NCI-H1930 (cell line): ENCODE results near the gene TTL.
"Not testable (repeated sequence)": the region's sequence is repeated elsewhere in the genome, so short reads cannot be mapped to it uniquely, and the experiment has no call there.

ENCODE experiments used
- DNase-seq, 2 experiments: peaks; one replicate each; lab custom pipeline; 2025; lab: John Stamatoyannopoulos, UW

TTL gene

DNA sequence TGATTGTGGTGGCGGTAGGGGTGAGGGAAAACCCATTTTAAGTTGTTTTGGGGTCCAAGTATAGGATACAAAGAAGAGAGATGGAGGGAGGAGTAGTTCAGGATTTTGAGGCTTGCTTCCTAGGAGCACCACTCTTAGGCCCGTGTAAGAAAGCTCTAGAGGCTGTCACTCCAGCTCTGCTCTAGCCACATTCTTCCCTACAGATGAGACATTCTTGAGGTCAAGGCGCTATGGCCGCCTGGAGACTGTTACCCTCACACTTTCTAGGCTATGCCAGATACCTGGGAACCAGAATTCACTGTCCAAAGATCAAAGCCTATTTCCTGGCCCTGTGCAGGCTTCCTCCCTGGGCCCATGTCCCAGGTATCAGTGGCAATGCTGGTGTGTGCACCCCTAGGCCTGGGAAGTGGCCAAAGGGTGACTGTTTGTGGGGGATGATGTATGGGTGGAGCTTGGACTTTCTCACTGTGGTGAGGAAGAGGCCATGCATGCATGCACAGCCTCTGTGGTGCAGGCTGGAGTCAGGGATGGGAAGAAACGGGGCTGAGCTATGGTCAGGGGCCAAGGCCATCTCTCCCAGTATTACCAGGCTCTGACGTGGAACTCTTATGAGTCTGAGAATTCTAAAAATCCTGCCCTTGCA, 7.0 kb upstream of the TTL start:
- no peak for DNase-seq

DNA sequence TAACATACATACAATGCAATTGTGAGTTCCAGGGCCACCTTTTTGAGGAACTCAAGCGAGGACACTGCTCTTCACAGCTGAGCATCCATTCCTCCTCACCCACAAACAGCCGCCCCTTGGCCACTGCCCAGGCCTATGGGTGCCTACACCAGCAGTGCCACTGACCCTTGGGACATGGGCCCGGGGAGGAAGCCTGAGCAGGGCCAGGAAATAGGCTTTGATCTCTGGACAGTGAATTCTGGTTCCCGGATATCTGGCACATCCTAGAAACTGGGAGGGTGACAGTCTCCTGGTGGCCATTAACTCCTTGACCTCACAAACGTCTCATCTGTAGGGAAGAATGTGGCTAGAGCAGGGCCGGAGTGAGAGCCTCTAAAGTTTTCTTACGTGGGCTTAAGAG, 5.5 kb upstream of the TTL start:
- no peak for DNase-seq

- peak; percentile 31 to 50 for DNase-seq
Observed at GRCh38 chr2:112480530-112481049, 1.4 kb upstream of the TTL start.

- peak; percentile 63 to 80 for DNase-seq
Observed at GRCh38 chr2:112481050-112481527, 867 bp upstream of the TTL start.

GRCh38 chr2:112482309-112483041, 519 bp downstream of the TTL start:
- DNase-seq = no peak

- DNase-seq = peak in 1 of 2 experiments; percentile 10
Observed at GRCh38 chr2:112483042-112483473, 1.1 kb downstream of the TTL start.

GRCh38 chr2:112483831-112484230, 1.9 kb downstream of the TTL start:
- no peak for DNase-seq

DNA sequence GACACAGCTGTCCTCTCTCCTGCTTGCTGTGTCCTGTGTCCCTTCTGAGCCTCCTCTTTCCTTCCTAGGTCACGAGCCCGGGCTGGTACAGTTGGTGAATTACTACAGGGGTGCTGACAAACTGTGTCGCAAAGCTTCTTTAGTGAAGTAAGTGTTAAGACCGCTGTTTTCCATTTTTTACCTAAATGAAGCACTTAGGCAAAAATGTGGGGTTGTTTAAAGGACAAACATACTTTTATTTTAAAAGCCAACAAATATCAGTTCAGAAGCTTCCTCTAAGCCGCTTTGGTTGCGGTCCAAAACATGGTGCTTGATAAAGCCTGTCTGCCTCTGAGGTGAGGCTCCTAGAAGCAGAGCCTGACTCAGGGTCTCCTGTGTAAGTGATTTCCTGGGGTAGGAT, 3.9 kb downstream of the TTL start:
- no peak for DNase-seq

- no peak for DNase-seq
Observed at GRCh38 chr2:112486895-112487294, 4.9 kb downstream of the TTL start.

- no peak for DNase-seq
Observed at GRCh38 chr2:112487444-112487961, 5.5 kb downstream of the TTL start.

GRCh38 chr2:112488201-112488600, 6.2 kb downstream of the TTL start:
- DNase-seq = no peak

DNA sequence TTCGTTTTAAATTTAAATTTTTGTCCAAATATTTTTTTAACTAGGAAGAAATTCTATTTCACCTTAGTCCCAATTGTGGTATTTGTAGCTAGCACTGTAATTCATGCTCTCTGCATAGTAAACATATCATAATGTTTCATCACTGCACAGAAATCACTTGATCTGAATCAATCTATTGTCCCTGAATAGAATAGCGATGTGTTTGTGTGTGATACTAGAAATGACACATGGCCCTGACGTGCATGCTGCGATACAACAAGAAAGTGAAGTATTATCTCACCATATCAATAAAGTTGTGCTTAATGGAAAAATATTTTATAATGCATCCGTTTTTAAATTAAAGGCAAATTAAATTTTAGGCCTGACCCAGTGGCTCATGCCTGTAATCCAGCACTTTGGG, 10.0 kb downstream of the TTL start:
- DNase-seq = no peak

DNA sequence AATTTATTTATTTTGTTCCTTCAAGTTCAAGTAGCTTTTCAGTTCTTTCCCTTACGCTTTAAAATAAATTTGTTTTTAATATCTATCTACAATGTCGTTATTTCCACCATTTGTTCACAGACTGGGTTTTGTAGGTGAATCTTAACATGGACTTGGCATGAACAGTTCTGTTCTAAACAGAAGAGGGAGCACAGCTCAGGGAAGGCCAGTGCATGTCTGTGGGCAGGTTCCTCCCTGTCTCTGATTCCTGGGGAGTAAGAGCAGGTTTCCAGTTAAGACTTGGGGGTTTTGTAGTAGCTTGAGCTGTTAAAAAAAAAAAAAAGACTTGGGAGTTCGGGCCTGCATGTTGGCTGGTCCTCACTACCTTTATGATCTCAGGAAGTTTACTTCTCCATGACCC, 11.1 kb downstream of the TTL start:
- no peak for DNase-seq

GRCh38 chr2:112493858-112494648, 12.1 kb downstream of the TTL start:
- no peak for DNase-seq

DNA sequence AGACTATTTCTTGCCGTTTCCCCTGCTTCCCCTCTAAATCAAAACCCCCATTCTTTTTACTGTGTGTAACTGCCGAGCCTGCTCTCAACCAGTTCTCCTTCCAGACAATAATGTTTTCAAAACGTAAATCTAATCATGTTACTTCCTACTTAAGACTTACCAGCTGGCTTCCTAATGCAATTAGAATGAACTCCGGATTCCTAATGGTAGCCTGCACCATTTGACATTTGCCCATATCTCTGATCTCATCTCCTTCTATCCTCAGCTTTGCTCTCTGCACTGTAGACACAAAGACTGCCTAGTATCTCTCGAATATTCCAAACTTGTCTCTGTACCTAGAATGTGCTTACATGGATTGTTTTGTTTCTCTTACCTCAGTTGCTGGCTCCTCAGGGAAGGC, 12.9 kb downstream of the TTL start:
- no peak for DNase-seq

DNA sequence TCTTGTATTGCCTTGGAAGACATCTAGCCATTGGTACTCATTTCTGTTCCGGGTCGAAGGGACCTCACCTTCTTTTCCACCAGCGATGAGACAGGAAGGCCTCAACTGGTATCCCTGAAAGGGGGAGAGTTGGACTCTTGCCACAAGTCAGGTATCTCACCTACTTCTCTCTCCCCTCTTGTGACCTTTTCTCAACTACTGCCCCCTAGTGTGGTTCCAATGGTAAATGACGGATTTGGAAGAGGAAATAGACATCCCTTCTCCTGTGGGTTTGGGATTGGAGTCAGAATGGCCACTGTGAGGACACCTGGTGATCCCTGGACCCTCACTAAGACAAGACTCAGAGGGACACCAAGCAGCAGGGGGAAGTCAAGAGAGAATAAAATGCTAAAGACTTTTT, 13.9 kb downstream of the TTL start:
- not testable (repeated sequence) for DNase-seq

- DNase-seq = peak in 1 of 2 experiments; percentile 16
Observed at GRCh38 chr2:112500850-112501484, 19.0 kb downstream of the TTL start.

- not testable (repeated sequence) for DNase-seq
Observed at GRCh38 chr2:112509239-112509998, 27.5 kb downstream of the TTL start.

- no peak for DNase-seq
Observed at GRCh38 chr2:112516801-112517200, 34.8 kb downstream of the TTL start.

GRCh38 chr2:112518807-112519206, 36.9 kb downstream of the TTL start:
- DNase-seq = no peak

GRCh38 chr2:112519506-112519905, 37.5 kb downstream of the TTL start:
- DNase-seq = no peak
